ENCODE results near the gene TLX2.

DNA sequence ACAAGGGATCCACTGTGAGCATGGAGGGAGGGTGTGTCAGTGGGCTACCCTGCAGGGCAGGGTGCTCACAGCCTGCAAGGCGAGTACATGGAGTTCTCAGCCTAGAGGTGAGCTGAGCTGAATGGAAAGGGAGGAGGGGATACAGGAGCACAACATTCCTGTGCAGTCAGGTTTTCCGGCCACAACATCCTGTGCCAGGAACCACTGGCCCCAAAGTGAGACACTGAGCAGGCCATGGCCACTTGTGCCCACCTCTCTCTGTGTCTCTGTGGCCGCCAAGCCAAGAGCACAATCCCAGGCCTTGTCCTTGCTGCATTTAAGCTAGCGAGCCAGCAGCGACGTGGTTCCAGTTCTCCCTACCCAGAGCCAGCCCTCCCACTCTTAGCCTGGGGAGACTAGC lies 46.3 kb downstream of the TLX2 start:
- TF ChIP-seq CTCF (IDR thresholded peaks at IDR 0.05; ENCODE audit: low read length): no peak
- no peak for TF ChIP-seq EZH2phosphoT487 (IDR thresholded peaks at IDR 0.05; ENCODE audit: low read length)
- no peak for TF ChIP-seq EZH2 (optimal IDR thresholded peaks at IDR 0.05; ENCODE audit: low read depth, low read length)
